ENCODE data around the gene NT5C1B.

Gene NT5C1B

DNA sequence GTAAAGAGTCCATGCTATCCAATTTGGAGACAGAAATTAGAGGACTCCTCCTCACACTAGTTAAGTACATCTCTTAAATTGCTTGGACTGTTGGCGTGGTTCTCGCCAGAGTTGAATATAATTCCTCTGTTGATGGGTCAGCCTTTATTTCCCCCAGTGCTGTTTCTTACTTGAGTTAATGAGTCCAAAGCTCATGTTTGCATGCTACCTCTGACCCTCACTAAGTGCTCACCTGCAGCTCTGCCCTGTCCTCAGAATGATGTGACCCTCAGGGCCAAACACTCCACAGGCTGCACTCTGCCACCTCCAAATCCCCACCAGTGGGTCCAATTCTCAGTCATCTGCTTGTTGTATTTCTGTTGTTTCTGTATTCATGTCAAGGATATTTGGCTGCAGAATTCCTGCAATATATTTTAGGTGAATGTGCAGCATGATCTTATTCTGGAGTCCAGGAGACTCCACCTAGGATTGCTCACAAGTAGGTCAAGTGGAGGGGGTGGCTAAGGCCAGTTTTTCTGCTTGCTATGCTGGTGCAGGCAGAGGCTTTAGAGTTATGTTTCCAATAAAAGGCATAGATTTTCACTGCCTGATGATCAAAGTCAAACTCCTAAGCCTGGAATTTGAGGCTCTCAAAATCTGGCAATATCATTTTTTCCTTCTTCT is 66.8 kb downstream of the NT5C1B start:
- H3K4me3 Mint-ChIP-seq = no peak overlapping the region
- ATAC-seq (replicated peaks) = no peak
- H3K4me1 Mint-ChIP-seq = no peaks in the 10 kb centered on the region
- no peaks in the 10 kb centered on the region for H3K9me3 Mint-ChIP-seq
- DNase-seq = no peak
- H3K27me3 Mint-ChIP-seq = peaks cover 13 to 16% of the 10 kb centered on the region in 2 donors
- no peak overlapping the region for H3K27ac Mint-ChIP-seq
- no peaks in the 10 kb centered on the region for H3K36me3 Mint-ChIP-seq

DNA sequence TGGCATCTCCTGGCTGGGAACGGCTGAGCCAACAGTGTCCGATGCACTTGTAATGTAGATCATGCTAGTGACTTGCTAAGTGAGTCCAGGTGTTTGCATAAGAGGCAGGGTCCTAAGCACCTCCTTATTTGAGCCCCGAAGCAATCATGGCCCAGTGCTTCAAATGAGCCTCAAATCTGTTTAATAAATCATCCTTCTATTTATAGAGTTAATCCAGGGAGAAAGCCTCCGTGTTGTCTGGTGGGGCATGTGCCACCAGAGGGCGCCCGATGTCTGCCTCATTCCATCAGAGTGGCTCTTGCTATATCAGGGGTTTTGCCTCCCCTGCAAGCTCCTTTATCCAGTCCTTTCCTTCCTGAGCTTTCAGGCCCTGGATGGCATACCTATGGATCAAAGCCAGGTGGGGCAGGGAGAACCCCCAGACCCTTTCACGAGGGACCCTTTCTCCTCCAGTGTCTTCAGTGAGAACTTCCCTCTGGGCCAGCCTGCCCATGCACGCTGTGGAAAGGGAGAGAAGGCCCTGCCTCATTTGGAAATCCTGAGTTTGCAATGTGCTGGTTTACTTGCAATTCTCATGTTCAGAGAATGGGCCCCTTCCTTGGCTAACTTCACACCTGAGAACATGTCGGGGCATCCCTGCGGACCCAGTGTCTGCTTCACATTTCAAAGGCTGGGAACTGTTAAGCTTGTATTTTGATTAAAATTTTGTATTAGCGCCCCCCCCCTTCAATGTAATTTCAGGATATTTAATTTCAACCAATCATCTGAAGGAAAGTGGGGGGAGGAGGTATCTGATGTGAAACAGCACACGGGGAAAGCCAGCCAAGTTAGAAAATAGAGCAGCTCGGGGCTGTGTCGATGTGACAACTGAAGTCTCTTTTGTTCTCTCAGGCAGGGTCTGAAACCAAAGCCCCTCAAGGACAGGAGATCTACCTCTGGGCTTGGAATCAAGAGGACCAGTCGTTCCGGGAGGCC is 68.6 kb downstream of the NT5C1B start:
- no peak overlapping the region for H3K4me3 Mint-ChIP-seq
- H3K9me3 Mint-ChIP-seq = no peaks in the 10 kb centered on the region
- H3K36me3 Mint-ChIP-seq = no peaks in the 10 kb centered on the region
- peaks cover 13 to 23% of the 10 kb centered on the region in 2 donors for H3K27me3 Mint-ChIP-seq
- ATAC-seq (replicated peaks) (peak; percentile 78 to 85), DNase-seq (peak; percentile 38)
- H3K4me1 Mint-ChIP-seq = no peaks in the 10 kb centered on the region
- no peak overlapping the region for H3K27ac Mint-ChIP-seq

DNA sequence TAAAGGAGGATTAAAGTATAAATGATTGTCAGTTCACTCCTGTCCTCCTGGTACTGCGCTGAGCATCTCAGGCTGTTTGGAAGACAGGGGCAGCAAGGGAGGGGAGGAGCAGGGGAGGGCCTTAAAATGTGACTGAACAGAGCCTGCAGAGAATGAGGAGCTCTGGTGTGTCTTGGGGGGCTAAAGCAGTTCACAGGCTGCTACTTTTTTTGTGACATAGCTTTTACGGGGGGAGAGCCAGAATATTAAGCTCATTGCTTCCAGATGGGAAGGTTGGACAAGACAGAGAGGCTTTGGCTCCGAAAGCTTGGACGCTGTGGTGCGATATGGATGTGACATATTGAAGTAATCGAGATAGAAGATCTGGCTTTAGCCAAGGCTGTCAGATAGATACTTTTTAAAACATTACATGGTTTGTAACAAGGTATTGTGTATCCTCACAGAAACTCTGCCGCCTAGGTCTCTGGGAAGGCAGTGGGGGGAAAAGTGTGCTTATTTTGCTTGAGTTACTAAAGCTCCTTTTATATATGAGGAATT is 69.4 kb downstream of the NT5C1B start:
- Mint-ChIP-seq H3K27me3 (peaks cover 13 to 23% of the 10 kb centered on the region in 2 donors), H3K4me3 (no peak overlapping the region), H3K27ac (no peak overlapping the region), H3K36me3 (no peaks in the 10 kb centered on the region), H3K9me3 (no peaks in the 10 kb centered on the region), H3K4me1 (no peaks in the 10 kb centered on the region)
- no peak for DNase-seq
- ATAC-seq (replicated peaks) = no peak

DNA sequence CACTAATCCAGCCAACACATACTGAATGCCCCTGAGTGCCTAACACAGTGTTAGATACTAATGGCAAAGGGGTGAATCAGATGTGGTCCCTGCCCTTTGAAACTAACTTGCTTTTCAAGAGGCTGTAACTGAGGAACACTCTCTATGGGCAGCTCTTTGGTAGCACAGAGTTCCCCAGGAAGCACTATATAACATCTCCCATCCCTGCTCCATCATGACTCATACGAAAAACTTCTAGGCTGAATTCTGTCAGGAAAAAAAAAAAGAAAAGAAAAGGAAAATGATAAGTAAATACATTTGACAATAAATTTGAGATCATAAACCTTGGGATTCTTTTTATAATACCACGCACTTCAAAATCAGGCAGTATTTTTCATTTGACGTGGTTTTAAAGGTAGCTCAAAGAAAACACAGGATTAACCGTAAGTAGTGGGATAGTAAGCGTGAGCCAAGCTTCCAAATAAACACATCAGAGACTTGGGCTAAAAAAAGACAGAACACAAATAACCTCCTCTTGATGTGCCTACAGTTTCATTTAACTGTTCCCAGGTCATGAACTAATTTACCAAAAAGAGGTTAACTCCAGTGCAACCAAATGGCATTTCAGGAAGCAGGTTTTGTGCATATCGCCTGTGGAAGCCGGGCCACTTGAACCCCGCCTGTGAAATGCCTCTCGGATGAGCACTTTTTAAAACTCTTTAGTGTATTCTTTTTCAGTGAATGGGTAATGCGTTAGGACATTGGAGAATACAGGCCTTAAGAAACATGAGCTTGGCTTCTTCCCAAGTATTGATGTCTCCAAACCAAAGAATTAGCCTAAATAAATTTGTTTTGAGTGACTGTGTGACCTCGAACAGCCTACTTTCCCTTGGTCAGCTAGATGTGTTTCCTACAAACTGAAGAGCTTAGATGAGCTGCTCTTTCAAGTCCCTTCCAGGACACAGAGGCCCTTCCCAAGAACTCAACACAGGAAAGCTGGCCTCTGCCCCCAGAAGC is 71.0 kb downstream of the NT5C1B start:
- no peak for DNase-seq

DNA sequence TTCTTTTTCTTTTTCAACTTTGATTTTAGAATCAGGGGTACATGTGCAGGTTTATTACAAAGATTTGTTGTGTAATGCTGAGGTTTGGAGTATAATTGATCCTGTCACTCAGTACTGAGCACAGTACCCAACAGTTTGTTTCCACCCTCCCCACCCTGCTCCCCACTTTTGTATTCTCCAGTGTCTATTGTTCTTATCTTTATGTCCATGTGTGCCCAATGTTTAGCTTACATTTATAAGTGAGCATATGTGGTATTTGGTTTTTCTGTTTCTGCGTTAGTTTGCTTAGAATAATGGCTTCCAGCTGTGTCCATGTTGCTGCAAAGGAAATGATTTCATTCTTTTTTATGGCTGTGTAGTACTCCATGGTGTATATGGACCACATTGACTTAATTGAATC is 72.0 kb downstream of the NT5C1B start:
- no peak for ATAC-seq (replicated peaks)
- Mint-ChIP-seq H3K36me3 (no peaks in the 10 kb centered on the region), H3K27ac (no peak overlapping the region), H3K9me3 (no peaks in the 10 kb centered on the region), H3K27me3 (peaks cover 13 to 16% of the 10 kb centered on the region in 2 donors), H3K4me1 (no peaks in the 10 kb centered on the region), H3K4me3 (no peak overlapping the region)
- no peak for DNase-seq

More for the DNA sequence above, 71.0 kb downstream of the NT5C1B start:
- ATAC-seq (replicated peaks) = no peak
- H3K9me3 Mint-ChIP-seq = no peaks in the 10 kb centered on the region
- H3K27me3 Mint-ChIP-seq = peaks cover 13 to 21% of the 10 kb centered on the region in 2 donors
- H3K4me3 Mint-ChIP-seq = no peak overlapping the region
- H3K36me3 Mint-ChIP-seq = no peaks in the 10 kb centered on the region
- H3K4me1 Mint-ChIP-seq = no peaks in the 10 kb centered on the region
- no peak overlapping the region for H3K27ac Mint-ChIP-seq

DNA sequence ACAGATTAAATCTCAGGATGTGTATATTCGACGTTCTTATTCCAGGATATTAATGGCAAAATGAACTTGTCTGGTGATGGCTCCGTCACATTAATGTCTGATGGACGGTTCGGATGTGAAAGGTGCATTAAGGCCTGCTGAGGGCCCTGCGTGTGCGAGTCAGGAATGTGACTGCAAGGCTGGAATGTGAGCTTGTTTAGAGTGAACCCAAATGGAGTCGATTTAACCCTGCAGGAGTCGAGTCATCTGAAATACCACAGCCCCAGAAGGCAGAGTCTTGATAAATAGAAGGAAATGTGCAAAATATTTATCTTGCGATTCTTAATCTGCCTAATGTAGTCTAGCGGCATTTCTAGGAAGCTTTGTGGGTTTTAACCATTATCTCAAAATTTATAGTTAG is 73.3 kb downstream of the NT5C1B start:
- Mint-ChIP-seq H3K27me3 (peaks cover 13 to 20% of the 10 kb centered on the region in 2 donors), H3K27ac (no peak overlapping the region), H3K9me3 (no peaks in the 10 kb centered on the region), H3K36me3 (no peaks in the 10 kb centered on the region), H3K4me1 (no peaks in the 10 kb centered on the region), H3K4me3 (no peak overlapping the region)
- no peak for ATAC-seq (replicated peaks)
- no peak for DNase-seq

DNA sequence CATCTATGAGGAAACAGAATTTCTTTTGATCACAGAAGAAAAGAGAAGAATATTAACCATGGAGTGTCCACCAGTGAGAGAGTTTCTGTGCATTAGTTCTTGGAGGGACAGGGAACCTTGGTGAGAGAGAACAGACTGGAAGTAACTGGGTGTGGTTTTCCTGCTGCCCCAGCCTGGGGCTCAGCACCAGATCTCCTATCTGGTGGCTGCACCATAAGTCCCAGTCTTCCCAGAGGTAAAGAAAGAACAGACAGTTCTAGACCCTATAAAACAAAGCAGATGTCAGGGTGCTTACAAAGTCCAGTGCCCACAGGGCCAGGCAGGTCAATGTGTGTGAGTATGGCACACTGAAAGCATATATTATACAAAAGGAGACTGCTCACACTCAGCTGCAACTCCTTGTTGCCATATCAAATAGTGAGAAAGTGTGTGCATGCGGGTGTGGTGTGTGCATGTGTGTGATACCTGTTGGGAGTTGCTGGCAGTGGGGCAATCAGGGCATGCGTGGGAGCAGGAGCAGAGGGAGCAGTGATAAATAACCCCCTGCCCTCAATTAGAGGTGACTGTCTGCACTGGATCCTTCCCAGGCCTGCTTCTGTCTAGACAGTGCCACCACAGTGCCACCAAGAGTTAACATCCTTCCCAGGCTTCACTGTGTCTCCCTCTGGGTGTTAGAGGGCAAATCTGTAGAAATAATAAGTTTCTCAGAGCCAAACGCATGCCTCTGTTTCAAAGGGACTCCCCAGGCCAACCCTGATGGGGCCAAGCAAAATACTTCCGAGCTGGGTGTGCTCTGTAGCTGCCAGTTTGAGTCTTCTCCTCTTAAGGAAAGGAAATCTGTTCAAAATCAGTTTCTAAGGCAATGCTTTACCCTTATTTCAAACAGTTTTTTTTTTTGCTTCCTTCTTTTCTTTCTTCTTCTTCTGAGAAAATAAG is 74.6 kb downstream of the NT5C1B start:
- H3K36me3 Mint-ChIP-seq = no peaks in the 10 kb centered on the region
- no peak overlapping the region for H3K4me3 Mint-ChIP-seq
- ATAC-seq (replicated peaks) (no peak), DNase-seq (no peak)
- no peak overlapping the region for H3K27ac Mint-ChIP-seq
- H3K27me3 Mint-ChIP-seq = peaks cover 10 to 18% of the 10 kb centered on the region in 2 donors
- H3K9me3 Mint-ChIP-seq = no peaks in the 10 kb centered on the region
- no peaks in the 10 kb centered on the region for H3K4me1 Mint-ChIP-seq

Data from stimulated activated naive B cell treated with anti-CD40 and anti-IgM and Interleukin-4, amounts not matched to agents 10 μg/mL and 1 μg/mL and 100 μg/mL, for 72 hours (primary cell).